Ishikawa (cell line): ENCODE measurements around the gene SMIM8.

Experiments
- CEBPB ChIP-seq: IDR thresholded peaks from 2 replicates; pipeline ENCODE4 v1.6.1; 2012
- CREB1 ChIP-seq: IDR thresholded peaks from 2 replicates; pipeline ENCODE4 v1.6.1; 2012; ENCODE audit warnings: low read depth
- EGR1 ChIP-seq: IDR thresholded peaks from 2 replicates; pipeline ENCODE4 v1.6.1; 2012
- EP300 ChIP-seq: IDR thresholded peaks from 2 replicates; pipeline ENCODE4 v1.6.1; 2012; ENCODE audit warnings: borderline replicate concordance
- FOXM1 ChIP-seq: IDR thresholded peaks from 2 replicates; pipeline ENCODE4 v1.6.1; 2012; ENCODE audit warnings: low read depth, borderline replicate concordance
- MAX ChIP-seq: IDR thresholded peaks from 2 replicates; pipeline ENCODE4 v1.6.1; 2012
- NFIC ChIP-seq: IDR thresholded peaks from 2 replicates; pipeline ENCODE4 v1.6.1; 2012
- RAD21 ChIP-seq: IDR thresholded peaks from 2 replicates; pipeline ENCODE4 v1.6.1; 2012; ENCODE audit warnings: low read depth
- REST ChIP-seq: IDR thresholded peaks from 2 replicates; pipeline ENCODE4 v1.6.1; 2012; ENCODE audit warnings: low read depth, mild to moderate bottlenecking
- TAF1 ChIP-seq: IDR thresholded peaks from 2 replicates; pipeline ENCODE4 v1.6.1; 2012; ENCODE audit warnings: low read depth, mild to moderate bottlenecking
- TCF12 ChIP-seq: IDR thresholded peaks from 2 replicates; pipeline ENCODE4 v1.6.1; 2012; ENCODE audit warnings: low read depth
- TEAD4 ChIP-seq: IDR thresholded peaks from 2 replicates; pipeline ENCODE4 v1.6.1; 2012
- USF1 ChIP-seq: IDR thresholded peaks from 2 replicates; pipeline ENCODE4 v1.6.1; 2012
- YY1 ChIP-seq: IDR thresholded peaks from 2 replicates; pipeline ENCODE4 v1.6.1; 2012; ENCODE audit warnings: low read depth
- ZBTB7A ChIP-seq: IDR thresholded peaks from 2 replicates; pipeline ENCODE4 v1.6.1; 2012; ENCODE audit warnings: low read depth

The SMIM8 gene

GRCh38 chr6:87336367-87336766, 14.0 kb downstream of the SMIM8 start:
- TF ChIP-seq YY1: no peak
- no peak for TF ChIP-seq EP300
- no peak for TF ChIP-seq CREB1
- no peak for TF ChIP-seq ZBTB7A
- no peak for TF ChIP-seq RAD21
- no peak for TF ChIP-seq TEAD4
- TF ChIP-seq CEBPB: no peak
- no peak for TF ChIP-seq FOXM1
- no peak for TF ChIP-seq MAX
- no peak for TF ChIP-seq EGR1
- no peak for TF ChIP-seq NFIC
- TF ChIP-seq TAF1: no peak
- TF ChIP-seq TCF12: no peak
- TF ChIP-seq REST: no peak
- no peak for TF ChIP-seq USF1

- TF ChIP-seq USF1: no peak
- TF ChIP-seq NFIC: no peak
- TF ChIP-seq ZBTB7A: no peak
These were observed 17.8 kb downstream of the SMIM8 start for GRCh38 chr6:87340230-87340629.

GRCh38 chr6:87341158-87341557, 18.8 kb downstream of the SMIM8 start:
- TF ChIP-seq MAX: no peak
- TF ChIP-seq USF1: no peak
- no peak for TF ChIP-seq EGR1
- TF ChIP-seq REST: no peak
- TF ChIP-seq CEBPB: no peak
- no peak for TF ChIP-seq ZBTB7A
- no peak for TF ChIP-seq TAF1
- no peak for TF ChIP-seq TCF12
- TF ChIP-seq CREB1: no peak
- no peak for TF ChIP-seq FOXM1
- TF ChIP-seq EP300: no peak
- TF ChIP-seq RAD21: no peak

- TF ChIP-seq EP300: no peak
- no peak for TF ChIP-seq RAD21
- TF ChIP-seq ZBTB7A: no peak
- TF ChIP-seq MAX: no peak
- TF ChIP-seq TCF12: no peak
- no peak for TF ChIP-seq CEBPB
- TF ChIP-seq FOXM1: no peak
- no peak for TF ChIP-seq TEAD4
- no peak for TF ChIP-seq NFIC
- TF ChIP-seq REST: no peak
- no peak for TF ChIP-seq TAF1
- TF ChIP-seq USF1: no peak
- no peak for TF ChIP-seq EGR1
These were observed 19.5 kb downstream of the SMIM8 start for GRCh38 chr6:87341899-87342298.
